ENCODE results near the gene VPS37C.
"Not testable (repeated sequence)": the region's sequence is repeated elsewhere in the genome, so short reads cannot be mapped to it uniquely, and the experiment has no call there.

Gene VPS37C

GRCh38 chr11:61102667-61103571 lies 58.3 kb downstream of the VPS37C start:
- in situ Hi-C loops (cut with MboI; ENCODE audit: low sequenced_read_pairs), result no loop called here

- in situ Hi-C loops (cut with MboI; ENCODE audit: low sequenced_read_pairs), result no loop called here
Measured at GRCh38 chr11:61098778-61099177, 62.4 kb downstream of the VPS37C start.

- in situ Hi-C loops (cut with MboI; ENCODE audit: low sequenced_read_pairs), result not testable (repeated sequence)
Measured at GRCh38 chr11:61098261-61098660, 63.0 kb downstream of the VPS37C start.

GRCh38 chr11:61095021-61095420 lies 66.2 kb downstream of the VPS37C start:
- in situ Hi-C loops (cut with MboI; ENCODE audit: low sequenced_read_pairs), result no loop called here

GRCh38 chr11:61094167-61094566 lies 67.1 kb downstream of the VPS37C start:
- in situ Hi-C loops (cut with MboI; ENCODE audit: low sequenced_read_pairs), result not testable (repeated sequence)

GRCh38 chr11:61092908-61093763 lies 68.1 kb downstream of the VPS37C start:
- in situ Hi-C loops (cut with MboI; ENCODE audit: low sequenced_read_pairs), result no loop called here

- in situ Hi-C loops (cut with MboI; ENCODE audit: low sequenced_read_pairs), result no loop called here
Measured at GRCh38 chr11:61092280-61092766, 68.9 kb downstream of the VPS37C start.

- in situ Hi-C loops (cut with MboI; ENCODE audit: low sequenced_read_pairs), result no loop called here
Measured at GRCh38 chr11:61091373-61092279, 69.6 kb downstream of the VPS37C start.

- in situ Hi-C loops (cut with MboI; ENCODE audit: low sequenced_read_pairs), result no loop called here
Measured at GRCh38 chr11:61090982-61091372, 70.2 kb downstream of the VPS37C start.

- in situ Hi-C loops (cut with MboI; ENCODE audit: low sequenced_read_pairs), result no loop called here
Measured at GRCh38 chr11:61090521-61090920, 70.7 kb downstream of the VPS37C start.

GRCh38 chr11:61089806-61090491 lies 71.3 kb downstream of the VPS37C start:
- in situ Hi-C loops (cut with MboI; ENCODE audit: low sequenced_read_pairs), result no loop called here

- in situ Hi-C loops (cut with MboI; ENCODE audit: low sequenced_read_pairs), result no loop called here
Measured at GRCh38 chr11:61087426-61088119, 73.7 kb downstream of the VPS37C start.

- in situ Hi-C loops (cut with MboI; ENCODE audit: low sequenced_read_pairs), result no loop called here
Measured at GRCh38 chr11:61083601-61084147, 77.6 kb downstream of the VPS37C start.

GRCh38 chr11:61082931-61083531 lies 78.2 kb downstream of the VPS37C start:
- in situ Hi-C loops (cut with MboI; ENCODE audit: low sequenced_read_pairs), result no loop called here

- in situ Hi-C loops (cut with MboI; ENCODE audit: low sequenced_read_pairs), result no loop called here
Measured at GRCh38 chr11:61082062-61082870, 79.0 kb downstream of the VPS37C start.

- in situ Hi-C loops (cut with MboI; ENCODE audit: low sequenced_read_pairs), result no loop called here
Measured at GRCh38 chr11:61080986-61081590, 80.1 kb downstream of the VPS37C start.

- in situ Hi-C loops (cut with MboI; ENCODE audit: low sequenced_read_pairs), result no loop called here
Measured at GRCh38 chr11:61080526-61080925, 80.7 kb downstream of the VPS37C start.
